Measurements from ENCODE around the gene TMEM233. TPM values are rescaled to one million over a fixed set of nuclear protein-coding genes. Genes with fewer than 3 reads are reported as not detected.

TMEM233 gene
- polyA plus RNA-seq, 1 experiment, result not detected

GRCh38 chr12:119594399-119594730 lies 791 bp downstream of the TMEM233 start:
- Histone ChIP-seq H3K27me3 (ENCODE audit: control insufficient read depth, insufficient read depth, low read length) (no peaks in the 10 kb centered on the region; the same call in 1 of the 2 replicates), H3K36me3 (ENCODE audit: control insufficient read depth, insufficient read depth, low read length) (no peaks in the 10 kb centered on the region), H3K4me3 (ENCODE audit: low read depth, low read length) (no peak overlapping the region)
- DNase-seq (ENCODE audit: low read depth), result no peak
- POLR2A ChIA-PET, result no interaction called here
- no peak for TF ChIP-seq CTCF (IDR thresholded peaks at IDR 0.05; ENCODE audit: insufficient read depth, low read depth, low read length)
- CTCF ChIA-PET, result no interaction called here

- POLR2A ChIA-PET, result no interaction called here
- TF ChIP-seq CTCF (IDR thresholded peaks at IDR 0.05; ENCODE audit: insufficient read depth, low read depth, low read length), result no peak
Observed at GRCh38 chr12:119594772-119595445, 1.3 kb downstream of the TMEM233 start.

GRCh38 chr12:119598159-119598558 lies 4.6 kb downstream of the TMEM233 start:
- H3K4me3 ChIP-seq (ENCODE audit: low read depth, low read length), result no peak overlapping the region
- DNase-seq (ENCODE audit: low read depth), result no peak
- no peak for TF ChIP-seq CTCF (IDR thresholded peaks at IDR 0.05; ENCODE audit: insufficient read depth, low read depth, low read length)
- H3K27me3 ChIP-seq (ENCODE audit: control insufficient read depth, insufficient read depth, low read length), result no peaks in the 10 kb centered on the region; the same call in 1 of the 2 replicates
- no peaks in the 10 kb centered on the region for H3K36me3 ChIP-seq (ENCODE audit: control insufficient read depth, insufficient read depth, low read length)
- ChIA-PET CTCF (no interaction called here), POLR2A (no interaction called here)

More at GRCh38 chr12:119594772-119595445, 1.3 kb downstream of the TMEM233 start:
- Histone ChIP-seq H3K27me3 (ENCODE audit: control insufficient read depth, insufficient read depth, low read length) (no peaks in the 10 kb centered on the region; the same call in 1 of the 2 replicates), H3K36me3 (ENCODE audit: control insufficient read depth, insufficient read depth, low read length) (no peaks in the 10 kb centered on the region), H3K4me3 (ENCODE audit: low read depth, low read length) (no peak overlapping the region; the same call in 1 of the 2 replicates)
- CTCF ChIA-PET, result no interaction called here
- no peak for DNase-seq (ENCODE audit: low read depth)

GRCh38 chr12:119601877-119602733 lies 8.5 kb downstream of the TMEM233 start:
- no peak for DNase-seq (ENCODE audit: low read depth)
- Histone ChIP-seq H3K27me3 (ENCODE audit: control insufficient read depth, insufficient read depth, low read length) (no peaks in the 10 kb centered on the region), H3K36me3 (ENCODE audit: control insufficient read depth, insufficient read depth, low read length) (no peaks in the 10 kb centered on the region), H3K4me3 (ENCODE audit: low read depth, low read length) (no peak overlapping the region)
- no peak for TF ChIP-seq CTCF (IDR thresholded peaks at IDR 0.05; ENCODE audit: insufficient read depth, low read depth, low read length)
- POLR2A ChIA-PET, result no interaction called here
- CTCF ChIA-PET, result no interaction called here

GRCh38 chr12:119602734-119603094 lies 9.1 kb downstream of the TMEM233 start:
- no peak for TF ChIP-seq CTCF (IDR thresholded peaks at IDR 0.05; ENCODE audit: insufficient read depth, low read depth, low read length)
- no peak overlapping the region for H3K4me3 ChIP-seq (ENCODE audit: low read depth, low read length)
- H3K36me3 ChIP-seq (ENCODE audit: control insufficient read depth, insufficient read depth, low read length), result no peaks in the 10 kb centered on the region
- DNase-seq (ENCODE audit: low read depth), result no peak
- CTCF ChIA-PET, result no interaction called here
- POLR2A ChIA-PET, result no interaction called here
- H3K27me3 ChIP-seq (ENCODE audit: control insufficient read depth, insufficient read depth, low read length), result no peaks in the 10 kb centered on the region

Data from BJ (cell line).